GM12878 (cell line): ENCODE data around the gene TBC1D8. TPM values are rescaled to one million over a fixed set of nuclear protein-coding genes. Genes with fewer than 3 reads are reported as not detected.

Source experiments
- ATAC-seq: fragments of 200-7000 bp; cut with Tn5 transposase; 3 replicates; pipeline ENCODE4 v1.9.1; 2020; ENCODE audit warnings: mild to moderate bottlenecking, moderate library complexity
- BruUV-seq: library from RNA; stranded (reverse); fragments of 400-500 nt; replicated peaks from 2 replicates; lab custom pipeline; 2021; lab: Mats Ljungman, UMichigan
- CTCF ChIA-PET: fragments of 300-600 bp; sonication (Branson Sonifier 250); formaldehyde crosslinking; extraction: SDS; loops from one replicate; lab custom pipeline; 2021; ENCODE audit warnings: inconsistent platforms; lab: Yijun Ruan, JAX
- POLR2A ChIA-PET: fragments of 350-600 bp; formaldehyde crosslinking; extraction: SDS; loops from one replicate; lab custom pipeline; 2021; ENCODE audit warnings: inconsistent platforms; lab: Charles Lee
- RAD21 ChIA-PET: fragments of 300-600 bp; sonication (Branson Sonifier 250); formaldehyde crosslinking; loops from one replicate; lab custom pipeline; 2023; ENCODE audit warnings: antibody characterized with exemption; ENCODE audit not compliant: unreplicated experiment; lab: Charles Lee
- SMC1A ChIA-PET: fragments of 300-600 bp; sonication (Branson Sonifier 250); formaldehyde crosslinking; loops from one replicate; lab custom pipeline; 2023; ENCODE audit not compliant: unreplicated experiment, uncharacterized antibody; lab: Charles Lee
- DNase-seq: peaks from one replicate; pipeline ENCODE4 v3.0.0-alpha.2; 2011; ENCODE audit warnings: low read depth, low spot score
- FAIRE-seq: peaks from 3 replicates; lab custom pipeline; 2011; peaks lifted over from hg19 to GRCh38; lab: Jason Lieb, UNC
- H2AFZ ChIP-seq: 2 replicates; pipeline ENCODE4 v1.6.0; 2011; ENCODE audit warnings: low read depth, low read length, control low read depth; ENCODE audit not compliant: control insufficient read depth
- H3K27ac ChIP-seq: 2 replicates; pipeline ENCODE4 v1.5.1; 2011; ENCODE audit warnings: control low read depth; ENCODE audit not compliant: control insufficient read depth, insufficient read depth
- H3K27me3 ChIP-seq, 2 experiments: replicated peaks in 1 of 2; 2 replicates each; pipeline versions ENCODE4 v1.6.0 to v1.6.1; 2011; ENCODE audit warnings: low read length in 1 of 2; ENCODE audit not compliant: control insufficient read depth in 2 of 2, insufficient read depth in 2 of 2
- H3K36me3 ChIP-seq, 2 experiments: 2 replicates each; pipeline ENCODE4 v1.5.1; 2011; ENCODE audit warnings: low read length in 1 of 2; ENCODE audit not compliant: control insufficient read depth in 2 of 2, insufficient read depth in 2 of 2
- H3K4me1 ChIP-seq: 2 replicates; pipeline ENCODE4 v1.6.1; 2011; ENCODE audit warnings: mild to moderate bottlenecking, low read length, moderate library complexity, mixed read lengths; ENCODE audit not compliant: control insufficient read depth, insufficient read depth
- H3K4me2 ChIP-seq: 2 replicates; pipeline ENCODE4 v1.6.0; 2011; ENCODE audit warnings: control low read depth; ENCODE audit not compliant: control insufficient read depth, insufficient read depth
- H3K4me3 ChIP-seq: fragments of 200-600 bp; sonication (generic); 2 replicates; pipeline ENCODE4 v1.5.1; 2016
- H3K79me2 ChIP-seq: 2 replicates; pipeline ENCODE4 v1.6.0; 2011; ENCODE audit warnings: low read length; ENCODE audit not compliant: control insufficient read depth, insufficient read depth
- H3K9ac ChIP-seq: 2 replicates; pipeline ENCODE4 v1.8.0; 2011; ENCODE audit warnings: low read length, control low read depth, mixed read lengths; ENCODE audit not compliant: control insufficient read depth, insufficient read depth
- H3K9me3 ChIP-seq: replicated peaks from 3 replicates; pipeline ENCODE4 v1.5.1; 2011; ENCODE audit warnings: mild to moderate bottlenecking, low read length; ENCODE audit not compliant: control insufficient read depth, insufficient read depth
- H4K20me1 ChIP-seq: 2 replicates; pipeline ENCODE4 v1.6.0; 2011; ENCODE audit not compliant: control insufficient read depth, insufficient read depth
- CREB1 ChIP-seq: IDR thresholded peaks from 2 replicates; pipeline ENCODE4 v1.6.1; 2012; ENCODE audit warnings: low read depth, mild to moderate bottlenecking, inconsistent platforms
- EZH2 ChIP-seq: IDR thresholded peaks from 2 replicates; pipeline ENCODE4 v1.6.1; 2012; ENCODE audit warnings: low read depth, mild to moderate bottlenecking, control low read depth, inconsistent platforms, low read length, borderline replicate concordance; ENCODE audit not compliant: control insufficient read depth
- PML ChIP-seq: IDR thresholded peaks from 2 replicates; pipeline ENCODE4 v1.6.1; 2012; ENCODE audit warnings: low read length, inconsistent platforms
- RELA ChIP-seq: fragments of 450-650 bp; IDR thresholded peaks from 2 replicates; pipeline ENCODE4 v1.8.0; 2014; ENCODE audit warnings: borderline replicate concordance; ENCODE audit not compliant: partially characterized antibody
- STAT3 ChIP-seq: IDR thresholded peaks from 2 replicates; pipeline ENCODE4 v1.6.1; 2011; ENCODE audit warnings: low read depth, low read length, improper control_type of control experiment
- WGBS: methylation state at CpG from one replicate; pipeline ENCODE4 v1.1.6; 2016; ENCODE audit warnings: low lambda C conversion rate; ENCODE audit not compliant: insufficient replicate concordance, insufficient coverage; ENCODE audit errors: missing lambda C conversion rate; 5-methylcytosine and 5-hydroxymethylcytosine counted together
- in situ Hi-C: fragments of 300-500 bp; cut with MboI; formaldehyde crosslinking; loops from 9 replicates; pipeline ENCODE4 v1.14.3; 2018; ENCODE audit warnings: mixed read lengths
- intact Hi-C: fragments of 100-400 bp; cut with micrococcal nuclease; formaldehyde crosslinking; loops from one replicate; pipeline ENCODE4 v1.14.2; 2022; ENCODE audit not compliant: unreplicated experiment
- polyA plus RNA-seq, 11 experiments: library from polyadenylated mRNA; depleted of rRNA in 4 of 11; unstranded in 6 of 11; stranded (reverse) in 5 of 11; fragments of >200 nt; fragmentation: Nextera tagmentation in 4 of 11; fragmentation: Illumina TruSeq in 1 of 11; extraction: Ambion mirVana in 4 of 11; extraction: Trizol in 1 of 11; gene quantifications; 1 replicate in 1 of 11; 2 replicates in 10 of 11; pipeline versions ENCODE4 v1.2.1 to v1.2.3, GENCODE V29; 2011 to 2016; ENCODE audit warnings: inconsistent platforms in 2 of 11, missing spikeins in 2 of 11, low read depth in 1 of 11
- total RNA-seq, 4 experiments: library from RNA; depleted of rRNA in 3 of 4; stranded (reverse); fragments of >200 nt in 3 of 4; fragmentation: Illumina TruSeq in 1 of 4; extraction: Trizol in 1 of 4; gene quantifications; 2 replicates each; pipeline versions ENCODE4 v1.2.1 to v1.2.3, GENCODE V29; 2013 to 2021
- TF ChIP-seq, protein P1 (sequence below): fragments of 150-350 bp; IDR thresholded peaks from 2 replicates; pipeline ENCODE4 v1.6.1; 2014; ENCODE audit warnings: mild to moderate bottlenecking, low read depth, low read length

The TBC1D8 gene
- total and polyA plus RNA-seq, 10 of the 15 experiments (the other 5 are each of a cell fraction or from before 2014, with no cell fraction given), result 0.80 to 4.9 (median 4.4) TPM

DNA sequence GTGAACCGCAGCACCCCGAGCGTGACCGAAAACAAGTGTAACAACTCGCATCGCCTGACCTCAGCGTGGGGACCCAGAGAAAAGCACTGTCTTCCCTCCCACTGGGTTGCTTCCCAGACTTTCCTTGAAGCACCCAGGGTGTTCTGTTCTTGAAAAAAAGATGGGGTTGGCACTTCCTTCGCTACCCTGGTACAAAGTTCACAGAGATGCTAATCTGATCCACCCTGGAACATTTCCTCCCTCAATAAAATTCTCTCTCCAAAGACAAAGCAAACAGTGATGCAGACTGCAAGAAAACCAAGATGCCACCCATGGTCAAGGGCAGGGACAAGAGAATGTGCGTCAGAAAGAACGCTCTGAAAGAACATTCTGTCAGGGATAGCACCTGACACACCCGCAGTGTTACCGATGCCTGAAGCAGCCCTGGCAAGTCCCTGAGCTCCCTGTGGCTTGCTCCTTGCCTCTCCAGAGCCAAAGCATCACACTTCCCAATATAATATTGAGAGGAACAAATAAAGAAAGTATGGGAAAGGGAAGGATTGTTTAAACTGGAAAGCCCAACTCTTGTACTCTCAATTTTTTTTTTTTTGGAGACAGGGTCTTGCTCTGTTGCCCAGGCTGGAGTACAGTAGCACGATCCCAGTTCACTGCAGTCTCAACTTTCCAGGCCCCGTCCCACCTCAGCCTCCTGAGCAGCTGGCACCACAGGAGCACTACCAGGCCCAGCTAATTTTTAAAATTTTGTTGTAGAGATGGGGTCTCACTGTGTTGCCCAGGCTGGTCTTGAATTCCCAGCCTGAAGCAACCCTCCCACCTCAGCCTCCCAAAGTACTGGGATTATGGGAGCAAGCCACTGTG is 70.7 kb downstream of the TBC1D8 start:
- in situ Hi-C loops (no loop called here), intact Hi-C loops (no loop called here)
- H3K9ac ChIP-seq, result no peak overlapping the region
- ATAC-seq (no peak), FAIRE-seq (no peak), DNase-seq (no peak)
- TF ChIP-seq CREB1 (no peak), EZH2 (no peak), RELA (no peak), STAT3 (no peak), PML (no peak)
- TF ChIP-seq, protein P1, sequence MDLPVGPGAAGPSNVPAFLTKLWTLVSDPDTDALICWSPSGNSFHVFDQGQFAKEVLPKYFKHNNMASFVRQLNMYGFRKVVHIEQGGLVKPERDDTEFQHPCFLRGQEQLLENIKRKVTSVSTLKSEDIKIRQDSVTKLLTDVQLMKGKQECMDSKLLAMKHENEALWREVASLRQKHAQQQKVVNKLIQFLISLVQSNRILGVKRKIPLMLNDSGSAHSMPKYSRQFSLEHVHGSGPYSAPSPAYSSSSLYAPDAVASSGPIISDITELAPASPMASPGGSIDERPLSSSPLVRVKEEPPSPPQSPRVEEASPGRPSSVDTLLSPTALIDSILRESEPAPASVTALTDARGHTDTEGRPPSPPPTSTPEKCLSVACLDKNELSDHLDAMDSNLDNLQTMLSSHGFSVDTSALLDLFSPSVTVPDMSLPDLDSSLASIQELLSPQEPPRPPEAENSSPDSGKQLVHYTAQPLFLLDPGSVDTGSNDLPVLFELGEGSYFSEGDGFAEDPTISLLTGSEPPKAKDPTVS, result no peak
- H4K20me1 ChIP-seq, result no peaks in the 10 kb centered on the region
- H3K27me3 ChIP-seq, result no peaks in the 10 kb centered on the region
- no TSS peak for BruUV-seq
- H2AFZ ChIP-seq, result no peak overlapping the region
- H3K9me3 ChIP-seq, result no peaks in the 10 kb centered on the region; the same call in 2 of the 3 replicates
- ChIA-PET POLR2A (no interaction called here), RAD21 (no interaction called here), SMC1A (no interaction called here), CTCF (interaction anchor here (0.7 kb wide), 1 partner anchor 171 kb away, joined by 4 read pairs; no protein-coding TSS in a partner anchor)
- no peaks in the 10 kb centered on the region; the same call in 1 of the 2 replicates for H3K79me2 ChIP-seq
- H3K36me3 ChIP-seq, result no peaks in the 10 kb centered on the region
- H3K4me1 ChIP-seq, result no peaks in the 10 kb centered on the region
- no peak overlapping the region for H3K27ac ChIP-seq
- H3K4me2 ChIP-seq, result no peak overlapping the region
- H3K4me3 ChIP-seq, result no peak overlapping the region
- 72% methylated on average over 14 of the region's 14 CpGs for WGBS
